Measurements from ENCODE around the gene SNAP23.

Gene SNAP23

GRCh38 chr15:42495361-42496212, at the start of gene SNAP23:
TSS of gene SNAP23 (plus strand) at chr15:42495634. CDS start at chr15:42511847, 16,213 bp downstream.
- peak; percentile 57 to 69 for DNase-seq (ENCODE audit: low read depth in 2 of 2)

GRCh38 chr15:42447599-42447998, 47.8 kb upstream of the SNAP23 start:
- no peak for DNase-seq (ENCODE audit: low read depth in 2 of 2)

GRCh38 chr15:42448281-42448680, 47.2 kb upstream of the SNAP23 start:
- no peak for DNase-seq (ENCODE audit: low read depth in 2 of 2)

GRCh38 chr15:42449770-42450424, 45.5 kb upstream of the SNAP23 start:
- no peak for DNase-seq (ENCODE audit: low read depth in 2 of 2)

GRCh38 chr15:42450425-42450790, 45.0 kb upstream of the SNAP23 start:
- no peak for DNase-seq (ENCODE audit: low read depth in 2 of 2)

GRCh38 chr15:42453826-42454225, 41.6 kb upstream of the SNAP23 start:
- no peak for DNase-seq (ENCODE audit: low read depth in 2 of 2)

- no peak for DNase-seq (ENCODE audit: low read depth in 2 of 2)
Measured at GRCh38 chr15:42456531-42456930, 38.9 kb upstream of the SNAP23 start.

GRCh38 chr15:42456971-42457370, 38.5 kb upstream of the SNAP23 start:
- DNase-seq (ENCODE audit: low read depth in 2 of 2) = no peak

GRCh38 chr15:42457445-42458442, 37.7 kb upstream of the SNAP23 start:
- no peak for DNase-seq (ENCODE audit: low read depth in 2 of 2)

- DNase-seq (ENCODE audit: low read depth in 2 of 2) = no peak
Measured at GRCh38 chr15:42461261-42461660, 34.2 kb upstream of the SNAP23 start.

- no peak for DNase-seq (ENCODE audit: low read depth in 2 of 2)
Measured at GRCh38 chr15:42465520-42466259, 29.7 kb upstream of the SNAP23 start.

- DNase-seq (ENCODE audit: low read depth in 2 of 2) = no peak
Measured at GRCh38 chr15:42471002-42471401, 24.4 kb upstream of the SNAP23 start.

- DNase-seq (ENCODE audit: low read depth in 2 of 2) = no peak
Measured at GRCh38 chr15:42474827-42475226, 20.6 kb upstream of the SNAP23 start.

- DNase-seq (ENCODE audit: low read depth in 2 of 2) = no peak
Measured at GRCh38 chr15:42482701-42483100, 12.7 kb upstream of the SNAP23 start.

- DNase-seq (ENCODE audit: low read depth in 2 of 2) = no peak
Measured at GRCh38 chr15:42483677-42484076, 11.8 kb upstream of the SNAP23 start.

GRCh38 chr15:42490291-42490670, 5.2 kb upstream of the SNAP23 start:
- no peak for DNase-seq (ENCODE audit: low read depth in 2 of 2)

GRCh38 chr15:42490671-42491538, 4.5 kb upstream of the SNAP23 start, which contains the start of gene ZNF106:
TSS of gene ZNF106 (minus strand) at chr15:42491141. CDS start at chr15:42472289, 18,852 bp downstream.
- DNase-seq (ENCODE audit: low read depth in 2 of 2) = peak; percentile 62 to 75

- no peak for DNase-seq (ENCODE audit: low read depth in 2 of 2)
Measured at GRCh38 chr15:42491539-42492225, 3.8 kb upstream of the SNAP23 start.

- no peak for DNase-seq (ENCODE audit: low read depth in 2 of 2)
Measured at GRCh38 chr15:42493679-42494078, 1.8 kb upstream of the SNAP23 start.

- no peak for DNase-seq (ENCODE audit: low read depth in 2 of 2)
Measured at GRCh38 chr15:42494998-42495360, 455 bp upstream of the SNAP23 start.

Data from stimulated activated CD4-positive, alpha-beta T cell treated with anti-CD3 and anti-CD28 coated beads, Interleukin-15, amount 100 ng/mL, for 48 hours (primary cell).